ENCODE results near the gene CDH20. TPM values are rescaled to one million over a fixed set of nuclear protein-coding genes. Genes with fewer than 3 reads are reported as not detected.
A peak's percentile ranks its signal among the peaks of the same experiment; 100 is the strongest.

CDH20 gene
- total and polyA plus RNA-seq, 2 experiments from 2014 or later, result 1.3 to 3.6 TPM

DNA sequence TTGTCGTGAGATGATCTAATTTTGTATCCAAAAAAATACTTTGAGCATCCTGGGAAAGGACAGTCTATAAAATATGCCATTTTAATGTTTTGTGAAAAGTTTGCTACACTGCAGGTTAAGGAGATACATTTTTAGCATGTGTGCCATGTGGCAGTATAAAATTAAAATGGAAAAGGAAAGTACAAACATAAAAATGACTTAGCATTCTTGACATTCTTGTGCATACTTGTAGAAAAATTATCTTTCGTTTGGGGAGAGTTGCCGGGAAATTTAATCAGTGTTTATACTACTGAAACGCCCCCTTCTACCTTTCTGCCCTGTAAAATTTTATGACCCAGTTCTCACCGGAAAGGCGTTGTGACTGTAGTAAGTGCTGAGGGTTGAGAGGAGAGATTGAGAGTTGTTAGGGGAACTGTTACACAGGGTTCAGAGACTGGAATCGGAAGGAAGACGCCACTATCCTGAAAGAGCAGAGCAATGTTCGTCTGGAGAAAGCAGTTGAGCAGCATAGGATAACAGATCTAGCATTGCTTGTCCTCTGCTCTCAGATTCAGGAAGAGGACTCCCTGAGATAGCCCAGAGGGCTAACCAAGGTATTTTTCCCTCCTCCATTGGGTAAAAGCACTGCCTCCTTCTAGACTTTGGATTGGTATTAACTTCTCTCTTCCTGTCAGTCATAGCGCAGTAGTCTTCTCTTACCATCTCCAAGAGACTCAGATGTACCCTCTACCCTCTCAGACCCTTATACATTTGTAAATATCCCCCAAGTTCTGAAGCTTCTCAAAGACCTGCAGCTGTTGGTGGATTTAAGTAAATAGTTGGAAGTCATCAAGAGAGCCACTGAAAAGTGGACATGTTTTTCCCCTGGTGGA, 2.7 kb downstream of the CDH20 start:
- H3K4me2 ChIP-seq, result peak overlapping the region; percentile 95
- no peaks in the 10 kb centered on the region for H3K79me2 ChIP-seq
- no peaks in the 10 kb centered on the region for H3K9me2 ChIP-seq (replicated peaks; ENCODE audit: insufficient read depth)
- no peak overlapping the region for H3K27ac ChIP-seq
- H3K36me3 ChIP-seq (replicated peaks; ENCODE audit: insufficient read depth, low read depth), result no peaks in the 10 kb centered on the region
- H3K4me3 ChIP-seq, result no peak overlapping the region
- 42% methylated on average over 10 of the region's 10 CpGs for WGBS (ENCODE audit: low lambda C conversion rate, missing lambda C conversion rate)
- H3K27me3 ChIP-seq, result peaks cover 64% of the 10 kb centered on the region
- DNase-seq (ENCODE audit: low spot score), result no peak
- peaks cover 10% of the 10 kb centered on the region for H3K4me1 ChIP-seq (ENCODE audit: insufficient read depth)
- no peak overlapping the region for H2AFZ ChIP-seq
- no peaks in the 10 kb centered on the region for H4K20me1 ChIP-seq (ENCODE audit: insufficient read depth, poor library complexity, severe bottlenecking)
- H3K9me3 ChIP-seq (ENCODE audit: low read depth), result no peaks in the 10 kb centered on the region
- no peak for TF ChIP-seq EZH2phosphoT487 (IDR thresholded peaks at IDR 0.05; ENCODE audit: low read depth, severe bottlenecking, unreplicated experiment)
- TF ChIP-seq, protein P1, sequence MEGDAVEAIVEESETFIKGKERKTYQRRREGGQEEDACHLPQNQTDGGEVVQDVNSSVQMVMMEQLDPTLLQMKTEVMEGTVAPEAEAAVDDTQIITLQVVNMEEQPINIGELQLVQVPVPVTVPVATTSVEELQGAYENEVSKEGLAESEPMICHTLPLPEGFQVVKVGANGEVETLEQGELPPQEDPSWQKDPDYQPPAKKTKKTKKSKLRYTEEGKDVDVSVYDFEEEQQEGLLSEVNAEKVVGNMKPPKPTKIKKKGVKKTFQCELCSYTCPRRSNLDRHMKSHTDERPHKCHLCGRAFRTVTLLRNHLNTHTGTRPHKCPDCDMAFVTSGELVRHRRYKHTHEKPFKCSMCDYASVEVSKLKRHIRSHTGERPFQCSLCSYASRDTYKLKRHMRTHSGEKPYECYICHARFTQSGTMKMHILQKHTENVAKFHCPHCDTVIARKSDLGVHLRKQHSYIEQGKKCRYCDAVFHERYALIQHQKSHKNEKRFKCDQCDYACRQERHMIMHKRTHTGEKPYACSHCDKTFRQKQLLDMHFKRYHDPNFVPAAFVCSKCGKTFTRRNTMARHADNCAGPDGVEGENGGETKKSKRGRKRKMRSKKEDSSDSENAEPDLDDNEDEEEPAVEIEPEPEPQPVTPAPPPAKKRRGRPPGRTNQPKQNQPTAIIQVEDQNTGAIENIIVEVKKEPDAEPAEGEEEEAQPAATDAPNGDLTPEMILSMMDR (IDR thresholded peaks at IDR 0.05; ENCODE audit: poor library complexity), result no peak
- no peak for TF ChIP-seq EZH2 (IDR thresholded peaks at IDR 0.05; ENCODE audit: borderline replicate concordance)

DNA sequence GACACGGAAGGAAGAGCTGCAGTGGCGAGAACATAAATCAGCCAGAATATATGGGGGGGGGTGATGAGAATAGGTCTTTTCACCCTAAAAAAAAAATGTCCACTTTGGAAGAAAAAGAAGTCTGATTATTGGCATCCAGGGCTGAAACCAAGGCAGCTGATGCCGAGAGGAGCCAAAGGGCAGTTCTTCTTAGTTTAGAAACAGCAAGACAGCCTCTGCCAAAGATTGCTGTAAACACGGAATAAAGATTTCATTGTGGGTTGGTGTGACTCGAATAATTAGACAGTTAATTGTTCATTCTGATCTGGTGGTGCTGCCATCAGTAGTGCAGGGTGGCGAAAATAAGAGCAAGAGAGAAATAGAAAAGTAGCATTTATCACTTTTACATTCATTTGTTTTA, 3.5 kb downstream of the CDH20 start:
- Histone ChIP-seq H3K9me3 (ENCODE audit: low read depth) (no peaks in the 10 kb centered on the region), H3K27me3 (peaks cover 56% of the 10 kb centered on the region), H3K4me2 (no peak overlapping the region), H3K79me2 (no peaks in the 10 kb centered on the region), H3K4me1 (ENCODE audit: insufficient read depth) (peaks cover 10% of the 10 kb centered on the region), H4K20me1 (ENCODE audit: insufficient read depth, poor library complexity, severe bottlenecking) (no peaks in the 10 kb centered on the region), H3K9me2 (replicated peaks; ENCODE audit: insufficient read depth) (no peaks in the 10 kb centered on the region), H3K36me3 (replicated peaks; ENCODE audit: insufficient read depth, low read depth) (no peaks in the 10 kb centered on the region), H3K27ac (no peak overlapping the region), H3K4me3 (no peak overlapping the region), H2AFZ (no peak overlapping the region)
- TF ChIP-seq, protein P1 (IDR thresholded peaks at IDR 0.05; ENCODE audit: poor library complexity), result no peak
- no peak for DNase-seq (ENCODE audit: low spot score)
- 89% methylated on average over 6 of the region's 6 CpGs for WGBS (ENCODE audit: low lambda C conversion rate, missing lambda C conversion rate)

DNA sequence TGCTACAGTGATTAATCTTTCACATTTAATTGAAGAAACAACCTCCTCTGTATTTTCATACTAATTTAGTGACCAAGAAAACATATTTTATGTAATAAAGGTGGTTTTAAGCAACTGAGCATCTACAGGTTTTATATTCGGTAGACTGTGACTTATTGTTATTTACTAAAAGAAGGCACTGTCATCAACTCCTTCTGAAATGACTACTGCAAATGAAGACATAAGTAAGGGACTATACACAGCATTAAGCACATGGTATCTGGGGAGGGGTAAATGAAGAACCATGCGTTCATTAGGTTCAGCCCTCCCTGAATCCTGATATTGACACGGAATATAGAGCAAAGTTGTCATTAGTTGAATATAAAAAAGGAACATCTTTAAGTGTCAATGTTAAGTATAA, 4.3 kb downstream of the CDH20 start:
- H3K9me2 ChIP-seq (replicated peaks; ENCODE audit: insufficient read depth), result no peaks in the 10 kb centered on the region
- H3K4me1 ChIP-seq (ENCODE audit: insufficient read depth), result peaks cover 10% of the 10 kb centered on the region
- H3K27me3 ChIP-seq, result peaks cover 48% of the 10 kb centered on the region
- no peak overlapping the region for H3K4me2 ChIP-seq
- no peak overlapping the region for H2AFZ ChIP-seq
- no peaks in the 10 kb centered on the region for H3K36me3 ChIP-seq (replicated peaks; ENCODE audit: insufficient read depth, low read depth)
- H4K20me1 ChIP-seq (ENCODE audit: insufficient read depth, poor library complexity, severe bottlenecking), result no peaks in the 10 kb centered on the region
- DNase-seq (ENCODE audit: low spot score), result no peak
- TF ChIP-seq EZH2phosphoT487 (IDR thresholded peaks at IDR 0.05; ENCODE audit: low read depth, severe bottlenecking, unreplicated experiment) (no peak), EZH2 (IDR thresholded peaks at IDR 0.05; ENCODE audit: borderline replicate concordance) (no peak)
- TF ChIP-seq, protein P1 (IDR thresholded peaks at IDR 0.05; ENCODE audit: poor library complexity), result no peak
- WGBS (ENCODE audit: low lambda C conversion rate, missing lambda C conversion rate), result 91% methylated on average over 3 of the region's 3 CpGs
- H3K9me3 ChIP-seq (ENCODE audit: low read depth), result no peaks in the 10 kb centered on the region
- H3K4me3 ChIP-seq, result no peak overlapping the region
- H3K27ac ChIP-seq, result no peak overlapping the region
- H3K79me2 ChIP-seq, result no peaks in the 10 kb centered on the region

All from hepatocyte (in vitro differentiated cells).